Measurements from ENCODE around the gene NDUFA3. TPM values are rescaled to one million over a fixed set of nuclear protein-coding genes. Genes with fewer than 3 reads are reported as not detected.
"Not testable (repeated sequence)": the region's sequence is repeated elsewhere in the genome, so short reads cannot be mapped to it uniquely, and the experiment has no call there.

Gene NDUFA3
- total and polyA plus RNA-seq, 7 donors = 18.8 to 207 (median 32.4) TPM

- intact Hi-C loops (cut with DNase I) = no loop called here
- no peak for TF ChIP-seq POLR2A (IDR thresholded peaks at IDR 0.05)
- TF ChIP-seq CTCF (IDR thresholded peaks at IDR 0.05) = no peak
- TF ChIP-seq POLR2AphosphoS5 (IDR thresholded peaks at IDR 0.05) = no peak
- no peak for TF ChIP-seq EP300 (IDR thresholded peaks at IDR 0.05)
- DNase-seq = peak; percentile 19
- Histone ChIP-seq H3K36me3 (no peaks in the 10 kb centered on the region), H3K4me3 (no peak overlapping the region), H3K27me3 (peaks cover 4 to 15% (median 8%) of the 10 kb centered on the region in 3 donors), H3K4me1 (peaks cover 0 to 13% (median 10%) of the 10 kb centered on the region in 4 donors), H3K9me3 (no peaks in the 10 kb centered on the region), H3K27ac (no peak overlapping the region)
- WGBS, 2 donors = 67 to 82% methylated on average over 17 of the region's 17 CpGs
Measured at GRCh38 chr19:54094426-54095000, 8.1 kb upstream of the NDUFA3 start.

GRCh38 chr19:54095136-54095858, 7.4 kb upstream of the NDUFA3 start:
- WGBS, 2 donors = 73% methylated on average over 22 of the region's 22 CpGs
- DNase-seq = peak; percentile 57

GRCh38 chr19:54095859-54096616, 6.6 kb upstream of the NDUFA3 start:
- H3K9me3 ChIP-seq; intact Hi-C loops (cut with DNase I); H3K36me3 ChIP-seq: not testable (repeated sequence)
- Histone ChIP-seq H3K4me3 (peak overlapping the region; percentile 1 to 50 (median 30)), H3K4me1 (peaks cover 0 to 13% (median 10%) of the 10 kb centered on the region in 4 donors), H3K27ac (peak overlapping the region in 1 of 4 donors; percentile 71), H3K27me3 (peaks cover 0 to 15% (median 8%) of the 10 kb centered on the region in 3 donors)
- WGBS, 2 donors = 1% methylated on average over 46 of the region's 46 CpGs
- DNase-seq = peak; percentile 72

More at GRCh38 chr19:54095136-54095858, 7.4 kb upstream of the NDUFA3 start:
- Histone ChIP-seq H3K4me1 (peaks cover 0 to 13% (median 10%) of the 10 kb centered on the region in 4 donors), H3K9me3 (no peaks in the 10 kb centered on the region), H3K27ac (peak overlapping the region in 1 of 4 donors; percentile 71), H3K36me3 (no peaks in the 10 kb centered on the region), H3K4me3 (peak overlapping the region; percentile 1 to 50 (median 30)), H3K27me3 (peaks cover 0 to 15% (median 8%) of the 10 kb centered on the region in 3 donors)
- TF ChIP-seq POLR2A (IDR thresholded peaks at IDR 0.05) = no peak
- no peak for TF ChIP-seq POLR2AphosphoS5 (IDR thresholded peaks at IDR 0.05)
- TF ChIP-seq EP300 (IDR thresholded peaks at IDR 0.05) = no peak
- TF ChIP-seq CTCF (IDR thresholded peaks at IDR 0.05) = no peak
- intact Hi-C loops (cut with DNase I) = no loop called here

- Histone ChIP-seq H3K4me1 (peaks cover 0 to 13% (median 10%) of the 10 kb centered on the region in 4 donors), H3K27me3 (peaks cover 0 to 15% (median 8%) of the 10 kb centered on the region in 3 donors), H3K9me3 (no peaks in the 10 kb centered on the region), H3K4me3 (peak overlapping the region in 3 of 4 donors; percentile 7 to 50 (median 15)), H3K27ac (peak overlapping the region in 2 of 4 donors; percentile 33 to 71), H3K36me3 (no peaks in the 10 kb centered on the region)
- DNase-seq = peak; percentile 68
- intact Hi-C loops (cut with DNase I) = no loop called here
- WGBS, 2 donors = 4 to 14% methylated on average over 14 of the region's 14 CpGs
- TF ChIP-seq POLR2AphosphoS5 (IDR thresholded peaks at IDR 0.05) = no peak
- TF ChIP-seq CTCF (IDR thresholded peaks at IDR 0.05) = no peak
- TF ChIP-seq EP300 (IDR thresholded peaks at IDR 0.05) = no peak
- no peak for TF ChIP-seq POLR2A (IDR thresholded peaks at IDR 0.05)
Measured at GRCh38 chr19:54096617-54097106, 6.0 kb upstream of the NDUFA3 start.
